Measurements from ENCODE around the gene SACS. TPM values are rescaled to one million over a fixed set of nuclear protein-coding genes. Genes with fewer than 3 reads are reported as not detected.

Gene SACS
- total RNA-seq, 1 experiment from 2014 or later = 21.1 TPM

GRCh38 chr13:23463661-23464060 is 30.2 kb upstream of the SACS start:
- TF ChIP-seq, protein P1, sequence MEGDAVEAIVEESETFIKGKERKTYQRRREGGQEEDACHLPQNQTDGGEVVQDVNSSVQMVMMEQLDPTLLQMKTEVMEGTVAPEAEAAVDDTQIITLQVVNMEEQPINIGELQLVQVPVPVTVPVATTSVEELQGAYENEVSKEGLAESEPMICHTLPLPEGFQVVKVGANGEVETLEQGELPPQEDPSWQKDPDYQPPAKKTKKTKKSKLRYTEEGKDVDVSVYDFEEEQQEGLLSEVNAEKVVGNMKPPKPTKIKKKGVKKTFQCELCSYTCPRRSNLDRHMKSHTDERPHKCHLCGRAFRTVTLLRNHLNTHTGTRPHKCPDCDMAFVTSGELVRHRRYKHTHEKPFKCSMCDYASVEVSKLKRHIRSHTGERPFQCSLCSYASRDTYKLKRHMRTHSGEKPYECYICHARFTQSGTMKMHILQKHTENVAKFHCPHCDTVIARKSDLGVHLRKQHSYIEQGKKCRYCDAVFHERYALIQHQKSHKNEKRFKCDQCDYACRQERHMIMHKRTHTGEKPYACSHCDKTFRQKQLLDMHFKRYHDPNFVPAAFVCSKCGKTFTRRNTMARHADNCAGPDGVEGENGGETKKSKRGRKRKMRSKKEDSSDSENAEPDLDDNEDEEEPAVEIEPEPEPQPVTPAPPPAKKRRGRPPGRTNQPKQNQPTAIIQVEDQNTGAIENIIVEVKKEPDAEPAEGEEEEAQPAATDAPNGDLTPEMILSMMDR (IDR thresholded peaks at IDR 0.05; ENCODE audit: unreplicated experiment) = no peak
- Mint-ChIP-seq H3K9me3 (ENCODE audit: unreplicated experiment) (no peaks in the 10 kb centered on the region), H3K27ac (ENCODE audit: low read depth, unreplicated experiment) (no peak overlapping the region), H3K4me3 (ENCODE audit: unreplicated experiment) (no peak overlapping the region), H3K36me3 (ENCODE audit: insufficient read depth, unreplicated experiment) (peaks cover 6% of the 10 kb centered on the region), H3K4me1 (ENCODE audit: insufficient read depth, unreplicated experiment) (peaks cover 5% of the 10 kb centered on the region), H3K27me3 (ENCODE audit: insufficient read depth, unreplicated experiment) (no peaks in the 10 kb centered on the region)
- POLR2A ChIA-PET = no interaction called here
- intact Hi-C loops (cut with micrococcal nuclease) = loop anchor here (10.0 kb wide), 1 partner anchor 659 kb away; no protein-coding TSS in a partner anchor
- no peak for DNase-seq (ENCODE audit: unreplicated experiment)
- CTCF ChIA-PET = interaction anchor here (0.6 kb wide), 2 partner anchors 44 to 407 kb away, joined by 3 to 4 read pairs; no protein-coding TSS in a partner anchor
- BruUV-seq (replicated peaks) = no TSS peak

GRCh38 chr13:23462815-23463559 is 29.5 kb upstream of the SACS start:
- ChIA-PET CTCF (interaction anchor here (0.7 to 1.8 kb wide), 4 partner anchors 392 to 1075 kb away, joined by 3 to 6 read pairs (median 4); partner anchors contain the start of gene MIPEP), POLR2A (no interaction called here)
- H3K36me3 Mint-ChIP-seq (ENCODE audit: insufficient read depth, unreplicated experiment) = no peaks in the 10 kb centered on the region
- BruUV-seq (replicated peaks) = no TSS peak
- H3K4me3 Mint-ChIP-seq (ENCODE audit: unreplicated experiment) = no peak overlapping the region
- no peak overlapping the region for H3K27ac Mint-ChIP-seq (ENCODE audit: low read depth, unreplicated experiment)
- intact Hi-C loops (cut with micrococcal nuclease) = loop anchor here (10.0 kb wide), 1 partner anchor 658 kb away; no protein-coding TSS in a partner anchor
- H3K9me3 Mint-ChIP-seq (ENCODE audit: unreplicated experiment) = no peaks in the 10 kb centered on the region
- no peaks in the 10 kb centered on the region for H3K27me3 Mint-ChIP-seq (ENCODE audit: insufficient read depth, unreplicated experiment)
- TF ChIP-seq, protein P1 (IDR thresholded peaks at IDR 0.05; ENCODE audit: unreplicated experiment) = no peak
- H3K4me1 Mint-ChIP-seq (ENCODE audit: insufficient read depth, unreplicated experiment) = peaks cover 5% of the 10 kb centered on the region
- DNase-seq (ENCODE audit: unreplicated experiment) = no peak

DNA sequence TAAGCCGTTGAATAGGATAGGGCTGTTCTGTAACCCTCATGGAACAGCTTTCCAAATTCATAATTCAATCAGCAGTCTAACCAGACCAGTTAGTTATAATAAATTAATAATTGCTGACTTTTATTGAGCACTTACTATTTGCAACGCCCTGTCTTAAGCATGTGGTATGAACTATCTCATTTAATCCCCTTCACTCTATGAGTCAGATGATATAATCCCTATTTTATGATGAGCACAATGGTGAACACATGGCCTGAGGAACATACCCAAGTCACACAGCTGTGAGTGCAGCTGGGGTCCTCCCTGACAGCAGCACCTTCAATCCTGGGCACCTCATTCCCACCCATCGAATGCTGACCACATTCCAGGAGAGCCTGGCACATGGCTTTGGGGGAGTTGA is 28.0 kb upstream of the SACS start:
- H3K27ac Mint-ChIP-seq (ENCODE audit: low read depth, unreplicated experiment) = no peak overlapping the region
- H3K27me3 Mint-ChIP-seq (ENCODE audit: insufficient read depth, unreplicated experiment) = no peaks in the 10 kb centered on the region
- POLR2A ChIA-PET = no interaction called here
- intact Hi-C loops (cut with micrococcal nuclease) = loop anchor here (10.0 kb wide), 1 partner anchor 657 kb away; no protein-coding TSS in a partner anchor
- no peak for DNase-seq (ENCODE audit: unreplicated experiment)
- H3K4me1 Mint-ChIP-seq (ENCODE audit: insufficient read depth, unreplicated experiment) = peaks cover 5% of the 10 kb centered on the region
- H3K36me3 Mint-ChIP-seq (ENCODE audit: insufficient read depth, unreplicated experiment) = no peaks in the 10 kb centered on the region
- CTCF ChIA-PET = interaction anchor here (1.8 kb wide), 1 partner anchor 428 kb away, joined by 6 read pairs; the partner anchor contains the start of gene MIPEP
- BruUV-seq (replicated peaks) = no TSS peak
- TF ChIP-seq, protein P1 (IDR thresholded peaks at IDR 0.05; ENCODE audit: unreplicated experiment) = no peak
- no peak overlapping the region for H3K4me3 Mint-ChIP-seq (ENCODE audit: unreplicated experiment)
- no peaks in the 10 kb centered on the region for H3K9me3 Mint-ChIP-seq (ENCODE audit: unreplicated experiment)

GRCh38 chr13:23460921-23461320 is 27.4 kb upstream of the SACS start:
- DNase-seq (ENCODE audit: unreplicated experiment) = no peak
- Mint-ChIP-seq H3K4me1 (ENCODE audit: insufficient read depth, unreplicated experiment) (peaks cover 6% of the 10 kb centered on the region), H3K27me3 (ENCODE audit: insufficient read depth, unreplicated experiment) (no peaks in the 10 kb centered on the region), H3K4me3 (ENCODE audit: unreplicated experiment) (no peak overlapping the region), H3K36me3 (ENCODE audit: insufficient read depth, unreplicated experiment) (no peaks in the 10 kb centered on the region), H3K9me3 (ENCODE audit: unreplicated experiment) (no peaks in the 10 kb centered on the region), H3K27ac (ENCODE audit: low read depth, unreplicated experiment) (no peak overlapping the region)
- ChIA-PET POLR2A (no interaction called here), CTCF (interaction anchor here (0.6 kb wide), 1 partner anchor 12 kb away, joined by 3 read pairs; no protein-coding TSS in a partner anchor)
- intact Hi-C loops (cut with micrococcal nuclease) = loop anchor here (10.0 kb wide), 1 partner anchor 656 kb away; no protein-coding TSS in a partner anchor
- TF ChIP-seq, protein P1 (IDR thresholded peaks at IDR 0.05; ENCODE audit: unreplicated experiment) = no peak
- no TSS peak for BruUV-seq (replicated peaks)
